Stimulated activated naive CD8-positive, alpha-beta T cell treated with anti-CD3 and anti-CD28 coated beads, Interleukin-15, Interleukin-2, amounts not matched to agents 100 U/mL and 50 U/mL, for 24 hours (primary cell): ENCODE results near the gene FGD4.

Experiments used
- ATAC-seq: fragments of 150-1000 bp; cut with Tn5 transposase; one replicate; pipeline ENCODE4 v1.10.0; 2021
- DNase-seq: peaks from one replicate; pipeline ENCODE4 v3.0.0; 2021

FGD4 gene

DNA sequence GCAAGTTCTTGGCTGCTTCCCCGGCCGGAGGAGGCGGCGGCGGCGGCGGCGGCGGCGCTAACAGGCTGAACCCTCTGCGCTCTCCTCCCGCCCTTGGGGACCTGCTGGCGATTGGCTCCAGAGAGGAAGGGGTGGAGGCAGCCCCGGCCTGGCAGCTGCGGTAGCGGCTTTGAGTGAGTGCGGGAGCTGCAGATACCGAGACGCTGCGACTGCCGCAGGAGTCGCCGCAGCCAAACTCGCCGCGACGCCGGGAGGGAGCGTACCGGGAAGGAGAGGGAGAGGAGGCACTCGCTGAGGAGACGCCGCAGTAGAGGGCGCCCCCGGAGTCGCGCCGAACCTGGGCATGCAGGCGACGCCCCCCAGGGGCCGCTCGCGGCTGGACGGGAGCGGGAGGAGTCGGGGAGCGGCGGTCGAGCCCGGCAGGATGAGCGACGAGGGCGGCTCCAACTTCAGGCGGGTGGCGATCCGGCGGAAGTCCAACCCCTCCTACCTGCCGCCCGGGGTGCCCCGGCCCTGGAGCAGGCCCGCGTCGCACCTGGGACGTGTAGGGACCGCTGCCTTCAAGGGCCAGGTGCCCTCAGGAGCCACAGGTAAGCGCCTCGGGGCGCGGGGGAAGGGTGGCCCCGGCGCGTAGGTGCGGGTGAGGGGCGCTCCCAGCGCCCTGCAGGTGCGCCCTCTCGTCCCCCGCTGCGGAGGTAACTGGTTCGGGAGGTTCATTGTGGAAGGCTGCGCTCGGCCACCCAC is at the start of gene FGD4:
TSS of gene FGD4 (plus strand) at position 189 of the 744 bp plus-strand sequence.
- peak; percentile 91 for ATAC-seq
- peak; percentile 64 for DNase-seq

DNA sequence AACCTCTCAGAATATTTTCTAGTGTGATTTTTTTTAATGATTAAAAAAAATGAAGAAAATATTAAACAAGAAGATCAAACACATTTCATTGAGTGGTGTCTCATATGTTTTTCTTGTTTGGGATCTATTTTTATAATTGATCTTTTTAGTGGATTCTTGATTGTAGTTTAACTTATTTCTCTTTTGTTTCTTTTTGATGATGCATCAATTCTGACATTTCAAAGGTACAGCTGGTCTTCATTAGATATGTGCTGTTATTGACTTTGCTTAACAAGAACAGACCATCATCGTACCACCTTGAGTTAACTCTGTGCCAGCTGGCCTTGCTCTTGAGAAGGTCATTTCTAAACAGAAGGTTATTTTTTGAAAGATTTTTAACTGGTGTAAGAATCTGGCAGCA is 45.8 kb upstream of the FGD4 start:
- DNase-seq: no peak
- ATAC-seq: no peak

DNA sequence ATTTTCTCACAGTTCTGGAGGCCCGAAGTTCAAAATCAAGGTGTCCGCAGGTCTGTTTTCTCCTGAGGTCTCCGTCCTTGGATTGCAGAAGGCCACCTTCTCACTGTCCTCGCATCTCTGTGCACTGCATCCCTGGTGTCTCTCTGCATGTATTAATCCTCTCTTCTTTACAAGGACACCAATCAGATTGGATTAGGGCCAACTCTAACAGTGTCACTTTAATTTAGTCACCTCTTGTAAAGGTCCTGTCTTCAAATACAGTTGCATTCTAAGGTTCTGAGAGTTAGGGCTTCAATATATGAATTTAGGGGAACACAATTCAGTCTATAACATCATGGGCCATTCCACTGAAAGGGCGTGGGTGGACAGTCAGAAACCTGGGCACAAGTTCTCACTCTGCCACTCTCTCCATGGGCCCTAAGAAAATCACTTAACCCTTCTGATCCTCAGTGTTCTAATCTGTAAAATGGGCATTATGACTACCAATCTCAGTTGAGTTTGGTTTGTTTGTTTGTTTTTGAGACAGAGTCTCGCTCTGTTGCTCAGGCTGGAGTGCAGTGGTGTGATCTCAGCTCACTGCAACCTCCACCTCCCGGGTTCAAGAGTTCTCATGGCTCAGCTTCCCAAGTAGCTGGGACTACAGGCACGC is 41.6 kb upstream of the FGD4 start:
- ATAC-seq (no peak), DNase-seq (no peak)

DNA sequence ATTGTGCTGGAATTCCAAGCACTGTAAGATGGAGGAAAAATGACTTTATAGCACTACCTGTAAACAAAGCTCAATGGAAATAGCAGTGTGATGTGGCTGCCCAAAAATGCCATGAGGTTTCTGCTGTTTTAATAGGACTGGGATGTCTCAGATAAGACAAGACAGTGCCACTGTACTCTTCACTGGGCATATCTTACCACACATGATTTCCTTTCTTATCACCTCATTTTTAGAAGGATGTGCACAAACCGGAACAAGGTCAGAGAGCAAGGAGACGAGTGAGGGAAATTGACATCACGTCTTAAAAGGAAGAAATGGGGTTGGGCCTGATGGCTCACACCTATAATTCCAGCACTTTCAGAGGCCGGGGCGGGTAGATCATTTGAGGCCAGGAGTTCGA is 38.4 kb upstream of the FGD4 start:
- ATAC-seq: no peak

DNA sequence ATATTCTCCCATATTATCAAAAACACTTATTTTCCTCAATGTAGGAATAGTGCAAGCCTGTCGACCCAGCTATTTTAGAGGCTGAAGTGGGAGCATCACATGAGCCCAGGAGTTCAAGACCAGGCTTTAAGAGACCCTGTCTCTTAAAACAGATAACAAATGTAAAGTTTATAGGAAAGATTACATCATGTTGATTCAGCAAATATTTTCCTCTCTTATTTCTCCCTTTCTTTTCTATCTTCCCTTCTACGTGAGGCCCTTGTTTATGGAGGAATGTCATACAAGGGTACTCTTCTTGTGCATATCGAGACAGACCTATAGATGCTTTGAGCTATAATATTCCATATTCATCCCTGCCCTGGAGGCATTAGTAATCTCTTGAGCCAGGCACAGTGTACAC is 36.5 kb upstream of the FGD4 start:
- DNase-seq: no peak
- ATAC-seq: no peak

More for the DNA sequence above, 38.4 kb upstream of the FGD4 start:
- no peak for DNase-seq

DNA sequence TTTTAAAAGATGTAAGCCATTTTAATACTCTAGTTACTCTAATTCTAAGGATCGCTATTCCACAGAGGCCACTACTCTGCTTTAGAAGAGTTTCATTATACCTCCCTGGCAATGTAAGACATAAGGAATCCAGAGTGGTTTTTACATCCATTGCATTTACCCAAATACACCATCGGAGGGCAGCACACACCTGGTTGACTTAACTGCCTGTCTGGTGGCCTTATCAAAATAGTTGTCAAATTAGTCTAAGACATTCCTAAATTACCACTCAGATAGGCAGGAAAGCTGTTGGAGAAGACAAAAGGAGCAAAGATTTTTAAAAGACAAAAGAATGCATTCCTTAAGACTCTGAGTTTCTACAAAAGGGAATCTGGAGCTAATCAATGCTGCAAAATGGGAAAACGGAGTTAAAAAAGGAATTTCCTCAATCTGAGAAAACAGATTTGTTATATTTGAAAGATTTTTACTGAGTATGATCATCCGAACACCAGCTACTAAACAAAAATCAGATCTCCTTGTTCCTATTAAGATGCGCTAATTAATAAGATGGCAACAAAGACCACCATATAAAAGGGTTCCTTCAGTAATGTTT is 33.8 kb upstream of the FGD4 start:
- no peak for ATAC-seq
- peak; percentile 36 for DNase-seq

DNA sequence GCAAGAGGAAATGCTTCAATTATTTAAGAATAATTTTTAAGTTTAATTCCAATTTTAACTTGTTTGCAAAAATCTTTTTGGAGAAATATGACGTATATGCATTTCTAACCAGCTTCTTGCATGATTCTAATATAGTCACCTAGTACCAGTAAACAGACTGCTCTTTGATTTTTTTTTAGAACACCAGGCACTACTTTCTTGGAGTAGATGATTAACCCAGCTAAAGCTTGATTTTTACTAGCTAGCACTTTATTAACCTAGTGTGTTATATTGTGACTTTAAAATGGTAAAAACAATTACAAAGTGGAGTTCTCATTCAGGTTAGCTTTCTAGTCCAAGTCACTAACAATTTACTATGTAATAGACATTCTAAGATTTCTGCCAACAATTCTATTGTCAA is 32.6 kb upstream of the FGD4 start:
- ATAC-seq (no peak), DNase-seq (no peak)

DNA sequence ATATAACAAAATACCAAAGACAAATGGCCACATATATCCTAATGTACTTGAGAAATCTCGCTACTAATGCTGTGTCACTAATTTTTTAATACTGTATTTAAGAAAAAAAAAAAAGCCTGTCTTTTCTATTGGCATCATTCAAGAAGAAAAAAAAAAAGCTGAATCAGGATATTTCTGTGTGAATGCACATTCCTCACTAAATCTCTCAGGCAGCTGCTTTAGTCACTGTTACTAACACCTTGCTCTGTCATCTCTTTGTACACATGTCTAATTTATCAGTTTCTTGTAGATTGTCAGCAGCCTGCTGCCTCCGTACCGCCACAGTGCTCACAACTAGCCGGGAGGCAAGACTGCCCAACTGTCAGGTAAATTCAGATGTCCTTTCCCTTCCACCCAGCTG is 32.0 kb upstream of the FGD4 start:
- no peak for DNase-seq
- ATAC-seq: no peak

DNA sequence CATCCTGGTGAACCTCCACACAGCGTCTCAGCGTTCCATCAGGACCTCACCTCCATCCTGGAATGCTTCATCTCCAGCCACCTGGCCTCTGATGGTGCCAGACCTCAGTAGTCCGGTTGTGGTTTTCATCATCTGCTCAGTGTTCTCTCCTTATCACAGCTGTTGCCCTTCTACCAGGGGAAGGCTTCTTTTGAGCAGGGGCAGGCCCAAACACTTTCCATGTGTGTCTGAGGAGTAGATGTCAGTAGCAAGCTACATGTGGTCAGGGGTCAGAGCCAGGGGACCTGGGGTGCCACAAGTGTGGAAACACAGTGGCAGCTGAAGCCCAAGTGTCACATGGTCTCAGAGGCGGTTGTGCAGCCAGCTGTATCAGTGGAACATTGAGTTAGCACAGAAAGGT is 30.2 kb upstream of the FGD4 start:
- ATAC-seq (no peak), DNase-seq (no peak)

DNA sequence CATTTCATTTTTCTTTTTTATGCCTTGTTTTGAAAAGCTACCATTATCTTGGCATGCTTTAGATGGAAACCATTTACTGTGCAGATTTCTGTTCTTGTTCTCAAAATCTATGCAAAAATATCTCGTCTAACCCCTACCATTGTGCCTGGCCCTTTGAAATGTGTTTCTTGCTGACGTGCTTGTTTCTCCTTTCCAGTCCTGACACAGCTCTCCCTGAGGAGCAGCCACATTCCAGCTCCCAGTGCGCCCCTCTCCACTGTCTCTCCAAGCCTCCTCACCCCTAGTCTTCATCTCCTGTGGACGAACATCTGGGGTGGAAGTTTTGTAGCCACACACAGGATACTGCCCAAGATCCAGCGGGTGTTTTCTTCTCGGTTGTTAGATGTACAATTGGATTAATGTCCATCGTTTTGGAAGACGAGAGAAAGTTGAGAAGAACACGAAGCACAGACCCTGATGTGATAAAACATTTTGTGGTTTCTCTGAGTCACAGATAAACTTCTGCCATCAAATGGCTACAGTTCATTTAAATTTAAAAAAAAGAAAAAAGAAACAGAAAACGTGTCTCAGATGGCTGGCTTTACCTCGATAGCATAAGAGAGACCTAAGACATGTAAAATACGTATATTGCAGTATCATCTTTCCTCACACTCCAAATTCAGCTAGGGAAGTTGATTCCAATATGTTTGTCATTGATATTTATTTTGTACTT is 21.9 kb upstream of the FGD4 start:
- DNase-seq: no peak
- no peak for ATAC-seq

DNA sequence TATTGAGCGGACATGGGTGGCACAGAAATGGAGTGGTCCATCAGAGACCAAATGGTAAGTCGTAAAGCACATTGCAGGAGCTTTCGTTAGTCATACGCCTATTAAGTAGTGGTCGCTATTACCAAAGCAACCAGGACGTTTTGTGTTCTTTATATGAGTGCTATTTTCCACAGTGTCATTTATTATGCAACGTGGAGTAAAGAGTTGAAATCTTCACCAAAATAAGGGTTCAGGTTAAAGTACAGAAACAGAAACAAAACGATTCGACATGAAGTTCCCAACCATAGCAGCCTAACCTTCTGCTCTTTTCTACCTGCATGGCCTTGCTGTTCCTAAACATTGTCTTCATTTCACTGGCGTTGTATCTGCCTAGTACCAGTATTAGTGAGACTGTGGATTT is 20.1 kb upstream of the FGD4 start:
- DNase-seq (no peak), ATAC-seq (no peak)

DNA sequence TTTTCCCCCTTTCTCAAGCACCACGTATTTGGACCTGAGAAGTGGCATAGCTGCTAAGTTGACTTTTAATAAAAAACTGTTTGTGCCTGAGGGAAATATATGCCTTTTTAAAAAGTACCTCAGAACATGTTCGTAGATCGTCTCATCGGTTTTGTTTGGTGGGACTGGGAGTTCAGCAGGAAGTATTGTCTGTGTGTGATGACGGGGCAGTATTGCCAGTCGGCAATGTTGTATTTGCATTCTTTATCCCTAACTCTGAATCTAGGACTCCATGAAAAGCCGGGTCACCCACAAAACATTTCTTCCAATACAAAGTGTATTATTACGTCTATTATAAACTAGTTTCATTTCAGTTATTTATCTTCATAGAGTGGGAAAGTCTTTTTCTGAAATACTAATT is 19.7 kb upstream of the FGD4 start:
- DNase-seq (no peak), ATAC-seq (no peak)

DNA sequence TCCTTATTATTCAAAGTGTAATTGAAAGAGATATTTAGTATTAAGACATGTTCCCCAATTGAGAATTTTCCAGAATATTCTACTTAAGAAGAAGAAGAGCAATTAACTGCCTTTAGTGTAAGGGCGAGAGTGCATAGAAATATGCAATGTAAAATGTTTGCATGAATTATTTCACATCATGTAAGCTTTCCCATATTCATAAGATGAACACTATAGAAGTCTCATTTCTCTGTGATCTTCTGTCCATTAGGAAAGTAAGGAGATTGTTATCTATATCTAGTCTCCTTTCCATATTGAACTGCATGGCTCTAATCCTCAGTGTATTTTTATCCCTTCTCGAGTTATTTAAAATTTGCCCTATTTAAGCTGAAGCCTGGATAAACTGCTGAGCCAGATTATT is 17.1 kb upstream of the FGD4 start:
- ATAC-seq (no peak), DNase-seq (no peak)

DNA sequence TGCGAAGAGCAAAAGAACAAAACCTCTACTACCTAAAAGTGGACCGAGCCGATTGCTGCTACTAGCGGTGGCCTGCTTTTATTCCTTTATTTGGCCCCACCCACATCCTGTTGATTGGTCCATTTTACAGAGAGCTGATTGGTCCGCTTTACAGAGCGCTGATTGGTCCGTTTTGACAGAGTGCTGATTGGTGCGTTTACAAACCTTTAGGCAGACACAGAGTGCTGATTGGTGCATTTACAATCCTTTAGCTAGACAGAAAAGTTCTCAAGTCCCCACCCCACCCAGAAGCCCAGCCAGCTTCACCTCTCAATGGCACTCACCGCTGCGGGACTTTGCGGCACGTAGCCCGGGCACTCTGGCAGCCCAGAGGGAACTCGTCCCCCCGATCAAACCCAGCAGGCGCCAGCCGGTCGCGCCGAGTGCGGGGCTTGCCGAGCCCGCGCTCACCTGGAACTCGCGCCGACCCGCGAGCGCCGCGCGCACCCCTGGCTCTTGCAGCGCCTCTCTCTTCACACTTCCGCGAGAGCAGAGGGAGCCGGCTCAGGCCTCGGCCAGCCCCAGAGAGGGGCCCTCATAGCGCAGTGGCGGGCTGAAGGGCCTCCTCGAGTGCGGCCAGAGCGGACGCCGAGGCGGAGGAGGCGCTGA is 8.7 kb upstream of the FGD4 start:
- DNase-seq: peak; percentile 30
- peak; percentile 57 for ATAC-seq

DNA sequence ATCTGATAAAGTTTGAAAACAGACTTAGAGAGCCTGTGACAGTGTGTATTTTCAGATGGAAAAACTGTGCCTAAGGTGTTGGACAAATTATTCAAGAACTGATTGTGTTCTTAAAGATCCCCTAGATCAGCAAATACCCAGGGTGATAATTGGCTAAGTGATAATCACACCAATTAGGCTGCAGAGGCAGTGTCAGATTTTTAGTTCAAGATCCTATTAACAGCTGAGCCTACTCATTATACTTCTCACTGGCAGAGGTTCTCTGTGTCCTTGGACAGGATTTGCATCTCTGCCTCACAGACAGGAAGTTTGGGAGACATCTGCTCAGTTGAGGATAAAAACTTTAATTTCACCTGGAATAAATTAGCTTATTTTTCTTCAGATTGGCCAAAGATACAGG is 4.3 kb upstream of the FGD4 start:
- DNase-seq: no peak
- no peak for ATAC-seq

DNA sequence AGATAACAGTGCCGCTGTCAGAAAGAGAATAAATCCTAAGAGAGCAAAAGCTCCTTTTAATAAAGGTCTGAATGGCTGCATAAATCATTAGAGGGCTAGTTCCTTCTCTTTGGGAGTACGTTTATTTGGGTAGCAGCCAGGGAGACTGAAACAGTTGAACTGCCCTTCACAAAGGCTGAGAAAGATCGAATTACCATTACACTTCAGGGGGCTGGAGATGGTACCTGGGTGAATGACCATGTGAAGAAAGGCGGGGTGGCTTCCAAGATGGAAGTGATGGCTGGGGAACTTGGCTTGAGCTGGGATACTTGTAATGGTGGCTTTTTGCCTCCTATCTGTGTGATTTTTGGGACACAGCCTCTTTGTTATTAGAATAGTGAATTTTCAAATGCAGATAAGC is 1.7 kb upstream of the FGD4 start:
- ATAC-seq (no peak), DNase-seq (no peak)

DNA sequence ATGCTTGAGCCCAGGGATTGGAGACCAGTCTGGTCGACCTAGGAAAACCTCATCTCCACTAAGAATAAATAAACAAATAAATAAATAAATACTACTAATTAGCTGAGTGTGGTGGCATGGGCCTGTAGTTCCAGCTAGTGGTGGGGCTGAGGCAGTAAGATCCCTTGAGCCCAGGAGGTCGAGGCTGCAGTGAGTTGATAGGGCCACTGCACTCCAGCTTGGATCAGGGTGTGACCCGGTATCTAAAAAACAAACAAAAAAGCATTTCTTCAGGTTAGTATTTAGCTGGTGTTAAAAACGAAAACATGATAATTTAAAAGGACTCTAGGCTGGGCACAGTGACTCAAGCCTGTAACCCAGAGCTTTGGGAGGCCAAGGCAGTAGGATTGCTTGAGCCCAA is 1.2 kb upstream of the FGD4 start:
- ATAC-seq (no peak), DNase-seq (no peak)

DNA sequence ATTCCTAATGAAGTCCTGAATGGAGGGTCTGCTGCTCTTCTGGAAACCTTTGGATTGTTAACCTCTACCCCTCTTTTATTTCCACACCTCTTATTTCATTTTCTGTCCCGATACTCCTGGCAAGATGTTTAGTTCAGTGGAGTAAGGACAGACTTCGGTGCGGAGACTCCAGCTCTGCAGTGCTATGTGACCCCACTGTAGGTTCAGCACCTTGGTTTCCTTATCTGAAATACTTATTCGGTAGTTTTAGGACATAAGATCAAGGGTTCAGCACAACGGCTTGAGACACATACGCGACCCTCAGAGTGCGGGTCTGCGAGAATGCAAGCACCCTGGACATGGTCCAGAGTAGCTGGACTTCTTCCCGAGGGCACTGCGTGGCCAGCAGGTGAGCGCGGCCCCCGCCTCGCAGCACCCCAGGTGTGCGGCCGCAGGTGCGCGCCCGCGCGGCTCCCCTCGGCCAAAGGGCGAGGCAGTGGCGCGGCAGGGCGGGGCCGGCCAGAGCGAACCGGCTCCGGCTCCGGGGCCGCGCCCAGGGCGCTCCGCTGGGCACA is 465 bp upstream of the FGD4 start:
- DNase-seq: no peak
- no peak for ATAC-seq

DNA sequence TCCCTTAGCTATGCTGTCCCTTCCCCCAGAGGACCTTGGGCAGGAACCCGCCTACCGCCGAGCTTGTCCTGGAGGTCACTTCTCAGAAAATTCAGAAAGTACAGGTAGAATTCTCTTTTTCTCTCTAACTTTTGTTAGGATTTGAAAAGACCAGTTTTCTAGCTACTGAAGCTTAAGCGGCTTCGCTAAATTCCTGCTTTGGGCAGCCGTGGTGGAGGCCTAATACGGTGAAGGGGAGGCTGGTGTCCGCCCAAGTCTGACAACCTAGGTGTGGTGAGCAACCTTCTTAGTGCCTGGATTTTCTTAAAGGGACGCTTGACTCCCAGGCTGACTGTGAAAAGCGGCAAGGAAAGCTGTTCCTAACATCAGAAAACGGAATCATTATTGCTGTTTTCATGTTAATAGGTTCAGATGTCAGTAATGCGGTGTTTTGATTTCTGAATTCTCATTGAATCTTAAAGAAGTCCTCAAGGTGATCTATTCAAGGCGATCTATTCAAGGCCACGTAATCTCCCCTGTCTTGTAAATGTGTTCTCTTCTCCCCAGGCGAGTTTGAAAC is 835 bp downstream of the FGD4 start:
- no peak for DNase-seq
- ATAC-seq: no peak

DNA sequence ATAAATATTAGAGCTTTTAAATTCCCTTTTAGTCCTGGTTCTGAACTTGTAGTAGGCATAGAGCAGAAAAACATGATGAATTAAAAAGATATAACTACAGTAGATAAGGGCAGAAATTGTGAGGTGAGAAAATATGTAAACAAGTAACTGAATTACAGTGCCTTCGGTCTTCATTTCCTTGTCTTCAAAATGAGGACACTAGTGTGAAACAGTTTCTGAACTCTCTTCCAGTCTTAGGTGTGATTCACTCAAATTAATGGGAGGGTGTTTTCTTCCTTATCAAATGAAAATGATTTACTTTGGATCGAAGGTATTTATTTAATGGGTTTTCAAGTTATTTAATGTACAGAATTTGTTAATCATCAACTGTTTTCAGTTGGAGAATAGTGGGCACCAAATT is 1.5 kb downstream of the FGD4 start:
- no peak for ATAC-seq
- no peak for DNase-seq

DNA sequence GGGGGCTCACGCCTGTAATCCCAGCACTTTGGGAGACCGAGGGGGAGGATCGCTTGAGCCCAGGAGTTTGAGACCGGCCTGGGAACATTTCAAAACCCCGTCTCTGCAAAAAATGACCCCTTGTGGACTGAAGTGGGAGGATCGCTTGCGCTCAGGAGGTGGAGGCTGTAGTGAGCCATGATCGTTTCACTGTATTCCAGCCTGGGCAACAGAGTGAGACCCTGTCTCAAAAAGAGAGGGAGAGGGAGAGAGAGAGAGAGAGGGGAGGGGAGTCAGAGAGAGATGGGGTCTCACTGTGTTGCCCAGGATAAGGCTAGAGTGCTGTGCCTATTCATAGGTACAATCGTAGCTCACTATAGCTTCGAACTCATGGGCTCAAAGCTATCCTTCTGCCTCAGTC is 2.8 kb downstream of the FGD4 start:
- DNase-seq: no peak
- ATAC-seq: no peak

DNA sequence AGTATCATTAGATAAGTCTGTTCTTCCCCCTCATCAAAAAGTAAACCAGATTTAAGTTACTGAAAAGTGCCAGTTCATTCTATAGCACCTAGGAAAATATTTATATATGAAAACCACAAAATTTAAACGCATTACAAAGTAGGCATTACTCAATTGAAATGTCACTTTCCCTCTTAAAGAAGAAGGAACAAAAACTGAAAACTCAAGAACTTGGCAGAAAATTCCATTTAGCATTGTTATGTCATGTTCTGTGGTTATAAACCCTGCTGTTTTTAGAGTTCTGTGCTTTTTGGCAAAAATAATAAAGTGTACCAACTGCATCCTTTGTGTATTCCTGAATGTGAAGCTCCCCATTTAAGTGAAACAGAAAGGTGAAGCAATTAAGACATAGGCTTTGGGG is 3.6 kb downstream of the FGD4 start:
- DNase-seq (no peak), ATAC-seq (no peak)
